ENCODE measurements around the gene C11orf91.
"Not testable (repeated sequence)": the region's sequence is repeated elsewhere in the genome, so short reads cannot be mapped to it uniquely, and the experiment has no call there.

C11orf91 gene

GRCh38 chr11:33669598-33670249 lies 30.9 kb downstream of the C11orf91 start:
- no peak for DNase-seq (ENCODE audit: low spot score)

- no peak for DNase-seq (ENCODE audit: low spot score)
These were observed 31.6 kb downstream of the C11orf91 start for GRCh38 chr11:33668951-33669596.

DNA sequence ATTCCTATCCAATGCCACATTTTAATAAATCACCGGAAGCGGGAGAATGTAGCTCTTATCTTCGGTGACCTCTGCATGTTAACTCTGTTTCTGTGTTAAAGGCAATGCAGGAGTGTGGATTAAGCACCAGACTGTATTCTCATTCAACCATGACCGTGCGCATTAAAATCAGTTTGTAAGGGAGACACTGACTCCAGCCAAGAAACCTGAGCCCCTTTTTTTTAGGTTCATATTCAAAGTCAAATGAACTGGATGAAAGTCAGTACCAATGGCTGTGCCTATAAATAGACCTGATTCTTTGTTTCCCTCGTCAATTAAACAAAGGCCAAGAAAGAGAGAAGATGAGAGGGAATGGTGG lies 32.2 kb downstream of the C11orf91 start:
- DNase-seq (ENCODE audit: low spot score), result no peak

GRCh38 chr11:33667819-33668467 lies 32.7 kb downstream of the C11orf91 start:
- DNase-seq (ENCODE audit: low spot score), result no peak

- no peak for DNase-seq (ENCODE audit: low spot score)
These were observed 35.1 kb downstream of the C11orf91 start for GRCh38 chr11:33665350-33666106.

- DNase-seq (ENCODE audit: low spot score), result no peak
These were observed 35.8 kb downstream of the C11orf91 start for GRCh38 chr11:33664827-33665226.

DNA sequence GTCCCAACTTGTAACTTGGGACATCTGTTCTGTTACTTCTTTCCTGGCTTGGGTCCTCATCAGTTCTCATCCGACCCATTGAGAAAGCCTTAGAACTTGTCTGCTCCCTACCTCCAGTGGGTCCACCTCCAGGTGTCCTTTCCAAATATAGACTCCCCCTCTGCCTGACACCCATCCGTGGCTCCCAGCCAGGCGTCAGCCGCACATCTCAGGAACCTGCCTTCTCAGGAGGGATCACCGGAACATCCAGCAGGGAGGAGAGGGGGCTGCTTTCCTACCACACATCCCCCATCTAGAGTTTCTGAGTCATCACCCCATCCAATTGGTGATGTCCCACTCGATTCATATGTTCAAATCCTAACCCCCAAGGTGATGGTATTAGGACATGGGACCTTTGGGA lies 36.5 kb downstream of the C11orf91 start:
- no peak for DNase-seq (ENCODE audit: low spot score)

- no peak for DNase-seq (ENCODE audit: low spot score)
These were observed 37.5 kb downstream of the C11orf91 start for GRCh38 chr11:33663121-33663520.

DNA sequence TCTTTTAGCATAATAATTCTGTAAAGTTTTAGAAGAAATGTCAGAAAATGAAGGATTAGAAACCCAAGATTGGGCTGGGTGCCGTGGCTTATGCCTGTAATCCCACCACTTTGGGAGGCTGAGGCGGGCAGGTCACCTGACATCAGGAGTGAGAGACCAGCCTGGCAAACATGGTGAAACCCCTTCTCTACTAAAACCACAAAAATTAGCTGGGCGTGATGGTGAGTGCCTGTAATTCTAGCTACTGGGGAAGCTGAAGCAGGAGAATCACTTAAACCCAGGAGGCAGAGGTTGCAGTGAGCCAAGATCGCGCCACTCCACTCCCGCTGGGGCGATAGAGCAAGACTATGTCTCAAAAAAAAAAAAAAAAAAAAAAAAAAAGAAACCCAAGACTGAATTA lies 39.1 kb downstream of the C11orf91 start:
- not testable (repeated sequence) for DNase-seq (ENCODE audit: low spot score)

- DNase-seq (ENCODE audit: low spot score), result no peak
These were observed 39.7 kb downstream of the C11orf91 start for GRCh38 chr11:33660962-33661361.

DNA sequence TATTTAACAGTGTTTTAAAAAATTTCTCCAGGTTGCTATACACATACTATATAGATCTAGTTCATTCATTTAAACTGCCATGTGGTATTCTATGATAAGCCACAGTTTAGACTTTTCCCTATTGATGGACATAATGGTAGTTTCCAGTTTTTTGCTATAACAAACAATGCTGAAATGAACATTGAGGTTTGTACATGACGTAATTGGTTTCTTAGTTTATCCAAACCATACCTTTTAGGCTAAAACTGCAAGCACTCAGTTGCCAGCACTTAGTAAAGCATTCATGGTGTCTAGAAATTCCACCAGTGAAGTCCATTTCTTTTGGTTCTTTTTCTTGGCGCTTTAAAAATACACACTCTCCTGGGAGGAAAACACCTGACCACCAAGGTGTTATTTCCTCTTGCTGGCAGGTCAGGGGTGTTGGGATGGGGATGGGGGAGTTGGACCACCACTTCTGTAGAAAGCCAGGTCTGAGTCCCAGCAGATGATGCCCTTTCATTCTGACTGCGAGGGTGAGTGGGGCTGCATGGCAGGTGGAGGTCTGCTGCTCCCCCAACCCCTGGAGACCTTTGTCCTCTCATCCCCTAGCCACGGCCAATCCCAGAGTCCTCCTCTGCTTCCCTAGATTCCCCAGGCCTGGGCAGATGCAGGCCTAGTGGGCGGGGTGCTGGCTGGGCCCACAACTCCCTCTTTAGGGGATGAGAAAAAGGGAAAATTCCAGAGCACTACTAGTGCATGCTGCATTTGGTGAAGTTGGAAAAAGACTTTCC lies 41.1 kb downstream of the C11orf91 start:
- DNase-seq (ENCODE audit: low spot score), result no peak

- no peak for DNase-seq (ENCODE audit: low spot score)
These were observed 42.3 kb downstream of the C11orf91 start for GRCh38 chr11:33658195-33658900.

DNA sequence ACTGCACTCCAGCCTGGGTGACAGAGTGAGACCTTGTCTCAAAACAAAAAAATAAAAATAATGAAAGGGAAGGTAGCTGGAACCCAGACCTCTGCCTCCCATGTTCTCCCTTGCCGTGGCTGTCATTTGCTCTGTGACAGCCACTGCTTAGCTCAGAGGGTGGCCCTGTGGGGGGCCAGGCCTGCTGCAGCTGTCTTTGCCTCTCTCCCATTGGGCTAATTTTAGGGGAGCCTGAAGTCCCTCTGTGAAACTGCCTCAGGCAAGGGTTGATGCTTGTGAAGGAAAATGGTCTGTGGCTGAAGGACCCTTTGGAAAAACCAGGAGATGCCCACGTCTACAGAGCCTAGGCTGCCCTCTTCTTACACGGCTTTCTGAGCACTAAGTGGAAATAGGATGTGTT lies 42.9 kb downstream of the C11orf91 start:
- no peak for DNase-seq (ENCODE audit: low spot score)

DNA sequence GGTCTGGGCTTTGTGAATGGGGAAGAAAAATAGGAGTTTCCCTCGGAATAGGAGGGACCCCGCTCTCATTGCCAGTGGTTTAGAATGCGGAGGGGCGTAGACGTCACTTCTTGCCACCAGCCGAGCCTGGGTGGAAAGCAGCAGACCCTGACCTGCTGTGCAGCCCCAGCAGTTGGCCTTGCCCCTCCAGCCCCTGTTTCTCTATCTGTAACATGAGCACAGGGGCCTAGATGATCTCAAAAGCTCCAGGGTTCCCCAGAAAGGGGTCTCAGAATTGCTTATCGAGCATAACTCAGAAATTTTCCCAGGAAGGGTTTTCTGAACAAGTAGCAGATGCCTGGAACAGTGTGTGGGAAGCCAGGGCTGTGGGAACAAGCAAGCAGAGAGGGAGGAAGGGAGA lies 43.9 kb downstream of the C11orf91 start:
- no peak for DNase-seq (ENCODE audit: low spot score)

GRCh38 chr11:33655842-33656600 lies 44.6 kb downstream of the C11orf91 start:
- DNase-seq (ENCODE audit: low spot score), result no peak

DNA sequence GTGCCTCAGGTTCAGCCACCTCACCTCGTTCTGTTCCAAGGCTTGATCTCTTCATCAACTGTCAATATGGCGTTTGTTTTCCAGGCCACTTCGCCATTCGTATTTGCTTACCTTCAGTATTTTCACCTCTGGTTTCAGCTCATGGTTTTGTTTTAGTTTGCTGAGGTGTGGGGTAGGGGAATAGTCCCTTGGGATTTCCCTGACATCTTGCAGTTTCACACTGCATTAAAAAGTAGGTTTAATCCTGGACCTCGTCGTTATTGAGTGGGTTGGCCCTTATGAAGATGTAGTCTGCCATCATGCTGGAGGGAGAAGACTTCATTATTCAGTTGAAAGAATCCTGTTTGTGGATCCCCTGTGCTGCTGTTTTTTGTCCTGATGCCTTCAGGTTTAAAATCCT lies 46.0 kb downstream of the C11orf91 start:
- no peak for DNase-seq (ENCODE audit: low spot score)

- DNase-seq (ENCODE audit: low spot score), result no peak
These were observed 47.7 kb downstream of the C11orf91 start for GRCh38 chr11:33652930-33653329.

GRCh38 chr11:33652431-33652830 lies 48.2 kb downstream of the C11orf91 start:
- DNase-seq (ENCODE audit: low spot score), result no peak

- DNase-seq (ENCODE audit: low spot score), result no peak
These were observed 48.6 kb downstream of the C11orf91 start for GRCh38 chr11:33651990-33652389.

DNA sequence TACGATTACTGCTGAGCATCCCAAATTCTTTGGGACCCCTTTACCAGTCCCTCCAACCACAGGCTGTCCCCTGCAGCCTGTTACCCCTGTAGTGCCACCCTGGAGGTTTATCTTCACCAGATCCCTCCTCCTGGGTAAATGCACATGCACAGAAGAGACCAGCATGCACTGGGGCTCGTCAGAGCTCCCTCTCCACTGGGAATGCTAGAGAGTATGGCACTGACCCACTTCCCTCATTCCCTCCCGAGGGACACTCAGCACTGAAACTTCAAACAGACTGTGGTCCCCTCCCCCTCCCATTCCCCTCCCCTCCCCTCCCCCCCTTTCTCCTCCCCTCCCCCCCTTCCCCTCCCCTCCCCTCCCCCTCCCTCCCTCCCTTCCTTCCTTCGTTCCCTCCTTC lies 49.1 kb downstream of the C11orf91 start:
- DNase-seq (ENCODE audit: low spot score), result no peak

- DNase-seq (ENCODE audit: low spot score), result no peak
These were observed 50.7 kb downstream of the C11orf91 start for GRCh38 chr11:33649944-33650343.
